Sigmoid colon (tissue), 4 donors: ENCODE data around the gene HAVCR1.

Experiments
- EP300 ChIP-seq, 4 donors: sonication (generic); formaldehyde crosslinking; IDR thresholded peaks; one replicate each; pipeline ENCODE4 v1.6.1; 2017; ENCODE audit warnings: antibody characterized with exemption in 4 of 4
- POLR2A ChIP-seq, 2 donors: fragments of 450-650 bp; IDR thresholded peaks; one replicate each; pipeline ENCODE4 v1.6.1; 2016; ENCODE audit warnings: antibody characterized with exemption in 2 of 2, mild to moderate bottlenecking in 2 of 2, moderate library complexity in 2 of 2
- POLR2AphosphoS5 ChIP-seq, 4 donors: sonication (generic); formaldehyde crosslinking; IDR thresholded peaks; one replicate each; pipeline ENCODE4 v1.6.1; 2017; ENCODE audit warnings: antibody characterized with exemption in 4 of 4
- TF ChIP-seq, protein P1 (sequence below), 4 experiments: fragments of 450-650 bp in 3 of 4; fragments of 200-600 bp in 1 of 4; IDR thresholded peaks; one replicate each; pipeline ENCODE4 v1.5.1; 2016 to 2019; ENCODE audit warnings: antibody characterized with exemption in 4 of 4, mild to moderate bottlenecking in 3 of 4, moderate library complexity in 2 of 4

DNA sequence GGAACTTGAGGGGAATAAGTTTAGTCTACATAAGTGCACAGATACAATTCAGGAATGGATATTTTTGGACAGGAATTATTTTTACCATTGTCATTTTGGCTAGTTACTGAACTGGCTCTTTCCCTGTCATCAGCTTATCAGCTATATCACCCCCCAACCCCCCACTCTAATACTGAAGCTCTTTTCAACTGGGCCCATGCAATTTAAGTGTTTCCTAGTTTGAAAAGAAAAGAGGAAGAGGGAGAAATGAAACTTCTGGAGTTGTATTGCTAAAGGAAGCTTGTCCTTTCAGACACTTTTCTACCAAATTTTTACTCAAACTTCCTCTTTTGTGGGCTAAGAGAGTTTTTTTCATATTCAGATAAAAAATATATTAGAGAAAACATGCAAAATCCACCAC, 77.4 kb downstream of the HAVCR1 start:
- TF ChIP-seq POLR2A (IDR thresholded peaks at IDR 0.05) (no peak), POLR2AphosphoS5 (IDR thresholded peaks at IDR 0.05) (no peak), EP300 (IDR thresholded peaks at IDR 0.05) (no peak)
- TF ChIP-seq, protein P1, sequence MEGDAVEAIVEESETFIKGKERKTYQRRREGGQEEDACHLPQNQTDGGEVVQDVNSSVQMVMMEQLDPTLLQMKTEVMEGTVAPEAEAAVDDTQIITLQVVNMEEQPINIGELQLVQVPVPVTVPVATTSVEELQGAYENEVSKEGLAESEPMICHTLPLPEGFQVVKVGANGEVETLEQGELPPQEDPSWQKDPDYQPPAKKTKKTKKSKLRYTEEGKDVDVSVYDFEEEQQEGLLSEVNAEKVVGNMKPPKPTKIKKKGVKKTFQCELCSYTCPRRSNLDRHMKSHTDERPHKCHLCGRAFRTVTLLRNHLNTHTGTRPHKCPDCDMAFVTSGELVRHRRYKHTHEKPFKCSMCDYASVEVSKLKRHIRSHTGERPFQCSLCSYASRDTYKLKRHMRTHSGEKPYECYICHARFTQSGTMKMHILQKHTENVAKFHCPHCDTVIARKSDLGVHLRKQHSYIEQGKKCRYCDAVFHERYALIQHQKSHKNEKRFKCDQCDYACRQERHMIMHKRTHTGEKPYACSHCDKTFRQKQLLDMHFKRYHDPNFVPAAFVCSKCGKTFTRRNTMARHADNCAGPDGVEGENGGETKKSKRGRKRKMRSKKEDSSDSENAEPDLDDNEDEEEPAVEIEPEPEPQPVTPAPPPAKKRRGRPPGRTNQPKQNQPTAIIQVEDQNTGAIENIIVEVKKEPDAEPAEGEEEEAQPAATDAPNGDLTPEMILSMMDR (IDR thresholded peaks at IDR 0.05): no peak
